ENCODE data around the gene HLA-DOA. TPM values are rescaled to one million over a fixed set of nuclear protein-coding genes. Genes with fewer than 3 reads are reported as not detected.

The HLA-DOA gene
- total RNA-seq, 1 experiment from 2014 or later: not detected

DNA sequence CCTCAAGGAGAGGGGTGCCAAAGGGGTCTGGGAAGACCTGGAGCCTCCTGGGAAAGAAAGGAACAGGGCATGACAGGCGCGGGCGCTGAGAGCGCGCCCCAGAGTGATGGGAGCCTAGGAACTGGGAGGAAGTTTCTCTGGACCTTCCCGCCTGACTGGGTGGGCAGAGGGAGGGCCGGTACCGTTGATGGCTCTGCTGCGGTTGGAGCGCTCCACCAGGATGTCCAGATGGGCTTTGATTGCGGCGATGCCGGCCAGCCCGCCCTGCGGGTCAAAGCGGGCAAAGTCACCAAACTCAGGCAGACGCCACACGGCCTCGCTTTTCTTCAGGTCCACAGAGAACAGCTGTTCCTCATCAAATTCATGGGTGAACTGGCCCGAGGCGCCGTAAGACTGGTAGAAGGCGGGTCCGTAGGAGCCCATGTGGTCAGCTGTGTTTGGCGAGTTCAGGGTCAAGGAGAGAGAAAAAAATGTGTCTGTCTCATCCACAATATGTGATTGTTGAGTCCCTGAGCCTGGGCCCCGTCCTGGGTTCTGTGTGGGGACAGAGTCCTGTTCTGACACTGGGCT, 1.5 kb downstream of the HLA-DOA start:
- CTCF ChIA-PET: no interaction called here
- Histone ChIP-seq H3K36me3 (ENCODE audit: control insufficient read depth, insufficient read depth, low read length) (no peaks in the 10 kb centered on the region), H3K27me3 (replicated peaks; ENCODE audit: control insufficient read depth, insufficient read depth, low read length) (no peaks in the 10 kb centered on the region), H3K4me3 (ENCODE audit: low read depth, low read length) (no peak overlapping the region), H3K4me1 (no peaks in the 10 kb centered on the region), H3K9me3 (no peaks in the 10 kb centered on the region)
- TF ChIP-seq, protein P1, sequence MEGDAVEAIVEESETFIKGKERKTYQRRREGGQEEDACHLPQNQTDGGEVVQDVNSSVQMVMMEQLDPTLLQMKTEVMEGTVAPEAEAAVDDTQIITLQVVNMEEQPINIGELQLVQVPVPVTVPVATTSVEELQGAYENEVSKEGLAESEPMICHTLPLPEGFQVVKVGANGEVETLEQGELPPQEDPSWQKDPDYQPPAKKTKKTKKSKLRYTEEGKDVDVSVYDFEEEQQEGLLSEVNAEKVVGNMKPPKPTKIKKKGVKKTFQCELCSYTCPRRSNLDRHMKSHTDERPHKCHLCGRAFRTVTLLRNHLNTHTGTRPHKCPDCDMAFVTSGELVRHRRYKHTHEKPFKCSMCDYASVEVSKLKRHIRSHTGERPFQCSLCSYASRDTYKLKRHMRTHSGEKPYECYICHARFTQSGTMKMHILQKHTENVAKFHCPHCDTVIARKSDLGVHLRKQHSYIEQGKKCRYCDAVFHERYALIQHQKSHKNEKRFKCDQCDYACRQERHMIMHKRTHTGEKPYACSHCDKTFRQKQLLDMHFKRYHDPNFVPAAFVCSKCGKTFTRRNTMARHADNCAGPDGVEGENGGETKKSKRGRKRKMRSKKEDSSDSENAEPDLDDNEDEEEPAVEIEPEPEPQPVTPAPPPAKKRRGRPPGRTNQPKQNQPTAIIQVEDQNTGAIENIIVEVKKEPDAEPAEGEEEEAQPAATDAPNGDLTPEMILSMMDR (IDR thresholded peaks at IDR 0.05; ENCODE audit: insufficient read depth in 1 of 2, low read depth in 1 of 2, low read length in 1 of 2, severe bottlenecking in 1 of 2, unreplicated experiment in 1 of 2): no peak
- no peak for DNase-seq
- BruUV-seq (replicated peaks): no TSS peak
- no peaks in the 10 kb centered on the region for H3K36me3 Mint-ChIP-seq (ENCODE audit: insufficient read depth, unreplicated experiment)
- POLR2A ChIA-PET: no interaction called here
- H3K4me3 Mint-ChIP-seq (ENCODE audit: unreplicated experiment): no peak overlapping the region
- no peak overlapping the region for H3K27ac Mint-ChIP-seq (ENCODE audit: unreplicated experiment)
- intact Hi-C loops (cut with micrococcal nuclease; ENCODE audit: unreplicated experiment): no loop called here
- H3K9me3 Mint-ChIP-seq (ENCODE audit: unreplicated experiment): no peaks in the 10 kb centered on the region
- no peaks in the 10 kb centered on the region for H3K4me1 Mint-ChIP-seq (ENCODE audit: low read depth, unreplicated experiment)
- H3K27me3 Mint-ChIP-seq (ENCODE audit: insufficient read depth, unreplicated experiment): peaks cover 27% of the 10 kb centered on the region

DNA sequence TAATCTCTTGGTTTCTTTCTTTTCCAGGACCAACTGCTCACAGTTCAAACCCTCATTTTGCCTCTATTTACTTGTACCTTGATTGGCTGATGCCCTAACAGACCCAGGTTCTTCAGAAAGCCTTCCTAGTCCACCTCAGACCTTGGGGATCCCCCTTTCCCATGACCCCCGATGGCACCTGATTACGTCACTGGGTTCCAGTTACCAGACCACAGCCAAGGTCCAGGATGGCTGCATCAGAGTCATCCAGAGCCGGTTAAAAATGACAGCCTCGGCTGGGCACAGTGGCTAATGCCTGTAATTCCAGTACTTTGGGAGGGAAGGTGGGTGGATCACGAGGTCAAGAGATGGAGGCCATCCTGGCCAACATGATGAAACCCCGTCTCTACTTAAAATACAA, 4.5 kb downstream of the HLA-DOA start:
- Histone ChIP-seq H3K27me3 (replicated peaks; ENCODE audit: control insufficient read depth, insufficient read depth, low read length) (no peaks in the 10 kb centered on the region; the same call in 1 of the 2 replicates), H3K36me3 (ENCODE audit: control insufficient read depth, insufficient read depth, low read length) (no peaks in the 10 kb centered on the region), H3K4me1 (no peaks in the 10 kb centered on the region), H3K9me3 (no peaks in the 10 kb centered on the region), H3K4me3 (ENCODE audit: low read depth, low read length) (no peak overlapping the region)
- ChIA-PET CTCF (no interaction called here), POLR2A (no interaction called here)
- H3K9me3 Mint-ChIP-seq (ENCODE audit: unreplicated experiment): no peaks in the 10 kb centered on the region
- no peak overlapping the region for H3K27ac Mint-ChIP-seq (ENCODE audit: unreplicated experiment)
- H3K36me3 Mint-ChIP-seq (ENCODE audit: insufficient read depth, unreplicated experiment): no peaks in the 10 kb centered on the region
- intact Hi-C loops (cut with micrococcal nuclease; ENCODE audit: unreplicated experiment): no loop called here
- H3K4me3 Mint-ChIP-seq (ENCODE audit: unreplicated experiment): no peak overlapping the region
- TF ChIP-seq, protein P1 (IDR thresholded peaks at IDR 0.05; ENCODE audit: insufficient read depth in 1 of 2, low read depth in 1 of 2, low read length in 1 of 2, severe bottlenecking in 1 of 2, unreplicated experiment in 1 of 2): no peak
- BruUV-seq (replicated peaks): no TSS peak
- no peak for DNase-seq
- peaks cover 28% of the 10 kb centered on the region for H3K27me3 Mint-ChIP-seq (ENCODE audit: insufficient read depth, unreplicated experiment)
- H3K4me1 Mint-ChIP-seq (ENCODE audit: low read depth, unreplicated experiment): no peaks in the 10 kb centered on the region

DNA sequence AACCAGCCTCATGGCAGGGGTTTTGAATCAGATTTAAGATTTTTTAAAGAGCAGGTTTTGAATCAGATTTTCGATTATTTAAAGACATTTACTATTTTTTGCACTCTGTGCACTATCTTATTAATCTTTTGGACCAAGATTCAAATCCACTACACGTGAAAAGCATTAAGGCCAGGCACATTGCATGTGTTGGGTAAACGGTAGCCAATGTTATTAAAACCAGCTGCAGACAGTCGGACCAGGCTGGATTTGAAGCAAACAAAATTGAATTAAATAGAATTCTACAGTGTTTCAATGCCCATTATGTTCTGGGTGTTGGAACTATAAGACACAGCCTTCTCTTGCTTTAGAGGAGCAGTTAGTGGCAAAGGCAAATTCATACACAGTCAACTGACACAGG, 7.7 kb downstream of the HLA-DOA start:
- H3K4me1 Mint-ChIP-seq (ENCODE audit: low read depth, unreplicated experiment): no peaks in the 10 kb centered on the region
- DNase-seq: no peak
- Histone ChIP-seq H3K4me1 (no peaks in the 10 kb centered on the region), H3K4me3 (ENCODE audit: low read depth, low read length) (no peak overlapping the region), H3K27me3 (replicated peaks; ENCODE audit: control insufficient read depth, insufficient read depth, low read length) (no peaks in the 10 kb centered on the region; the same call in 1 of the 2 replicates), H3K9me3 (no peaks in the 10 kb centered on the region), H3K36me3 (ENCODE audit: control insufficient read depth, insufficient read depth, low read length) (no peaks in the 10 kb centered on the region)
- BruUV-seq (replicated peaks): no TSS peak
- TF ChIP-seq, protein P1 (IDR thresholded peaks at IDR 0.05; ENCODE audit: insufficient read depth in 1 of 2, low read depth in 1 of 2, low read length in 1 of 2, severe bottlenecking in 1 of 2, unreplicated experiment in 1 of 2): no peak
- no peaks in the 10 kb centered on the region for H3K9me3 Mint-ChIP-seq (ENCODE audit: unreplicated experiment)
- no peak overlapping the region for H3K4me3 Mint-ChIP-seq (ENCODE audit: unreplicated experiment)
- POLR2A ChIA-PET: no interaction called here
- no peaks in the 10 kb centered on the region for H3K36me3 Mint-ChIP-seq (ENCODE audit: insufficient read depth, unreplicated experiment)
- CTCF ChIA-PET: no interaction called here
- no peak overlapping the region for H3K27ac Mint-ChIP-seq (ENCODE audit: unreplicated experiment)
- peaks cover 22% of the 10 kb centered on the region for H3K27me3 Mint-ChIP-seq (ENCODE audit: insufficient read depth, unreplicated experiment)
- intact Hi-C loops (cut with micrococcal nuclease; ENCODE audit: unreplicated experiment): no loop called here

All from Caco-2 (cell line).